HepG2 (cell line): ENCODE results near the gene OAF. TPM values are rescaled to one million over a fixed set of nuclear protein-coding genes. Genes with fewer than 3 reads are reported as not detected.
A peak's percentile ranks its signal among the peaks of the same experiment; 100 is the strongest.

Source experiments
- FOXK2 ChIP-seq: fragments of 450-650 bp; IDR thresholded peaks from 2 replicates; pipeline ENCODE4 v1.6.1; 2016
- GTF3A ChIP-seq: sonication (generic); formaldehyde crosslinking; conservative IDR thresholded peaks from 2 replicates; pipeline ENCODE4 v1.4.0; 2020; ENCODE audit warnings: mild to moderate bottlenecking, missing genetic modification reagents
- REPIN1 ChIP-seq: sonication (generic); formaldehyde crosslinking; IDR thresholded peaks from 2 replicates; pipeline ENCODE4 v1.8.0; 2022; ENCODE audit warnings: missing genetic modification reagents, low read depth, mild to moderate bottlenecking, borderline replicate concordance
- U2AF1 ChIP-seq: fragments of 200-400 bp; formaldehyde crosslinking; optimal IDR thresholded peaks from 2 replicates; pipeline ENCODE3; 2017; ENCODE audit warnings: mild to moderate bottlenecking, low read depth, low read length
- ZNF207 ChIP-seq: fragments of 450-650 bp; IDR thresholded peaks from 2 replicates; pipeline ENCODE4 v1.6.1; 2016; ENCODE audit warnings: antibody characterized with exemption, borderline replicate concordance
- ZNF296 ChIP-seq: sonication (generic); formaldehyde crosslinking; conservative IDR thresholded peaks from 2 replicates; pipeline ENCODE4 v1.5.0; 2020; ENCODE audit warnings: mild to moderate bottlenecking, missing genetic modification reagents
- ZNF788 ChIP-seq: sonication (generic); formaldehyde crosslinking; IDR thresholded peaks from 2 replicates; pipeline ENCODE4 v1.5.0; 2020; ENCODE audit warnings: mild to moderate bottlenecking, missing genetic modification reagents, borderline replicate concordance
- ZNF792 ChIP-seq: IDR thresholded peaks from 2 replicates; pipeline ENCODE4 v1.6.1; 2016
- ZNF816 ChIP-seq: sonication (generic); formaldehyde crosslinking; IDR thresholded peaks from 2 replicates; pipeline ENCODE4 v1.8.0; 2022; ENCODE audit warnings: missing genetic modification reagents, mild to moderate bottlenecking, borderline replicate concordance
- polyA plus RNA-seq, 8 experiments: library from polyadenylated mRNA; depleted of rRNA in 3 of 8; stranded (reverse) in 7 of 8; unstranded in 1 of 8; fragments of >200 nt; fragmentation: Illumina TruSeq in 4 of 8; extraction: Trizol in 4 of 8; gene quantifications; 2 replicates each; pipeline versions ENCODE4 v1.2.1 to v1.2.3, GENCODE V29; 2011 to 2016; ENCODE audit warnings: low read depth in 4 of 8, missing spikeins in 1 of 8, mixed read lengths in 1 of 8; ENCODE audit not compliant: insufficient read depth in 1 of 8
- total RNA-seq, 5 experiments: library from RNA; depleted of rRNA; stranded (reverse); fragments of >200 nt; fragmentation: Illumina TruSeq; extraction: Trizol; gene quantifications; 2 replicates each; pipeline ENCODE4 v1.2.3, GENCODE V29; 2016; ENCODE audit warnings: low read depth in 1 of 5
- TF ChIP-seq, protein P1 (sequence below): sonication (generic); formaldehyde crosslinking; IDR thresholded peaks from 2 replicates; pipeline ENCODE4 v1.4.0; 2020; ENCODE audit warnings: mild to moderate bottlenecking, missing genetic modification reagents
- TF ChIP-seq, protein P2 (sequence below): sonication (generic); formaldehyde crosslinking; IDR thresholded peaks from 2 replicates; pipeline ENCODE4 v1.4.0; 2020; ENCODE audit warnings: low read depth, mild to moderate bottlenecking, missing genetic modification reagents
- TF ChIP-seq, protein P3 (sequence below): sonication (generic); formaldehyde crosslinking; IDR thresholded peaks from 2 replicates; pipeline ENCODE4 v1.4.0; 2020; ENCODE audit warnings: missing genetic modification reagents
- TF ChIP-seq, protein P4 (sequence below): sonication (generic); formaldehyde crosslinking; IDR thresholded peaks from 2 replicates; pipeline ENCODE4 v1.9.0; 2022; ENCODE audit warnings: missing genetic modification reagents, mild to moderate bottlenecking, borderline replicate concordance
- TF ChIP-seq, protein P5 (sequence below): sonication (generic); formaldehyde crosslinking; IDR thresholded peaks from 2 replicates; pipeline ENCODE4 v1.4.0; 2020; ENCODE audit warnings: missing genetic modification reagents, borderline replicate concordance
- TF ChIP-seq, protein P6 (sequence below): IDR thresholded peaks from 2 replicates; pipeline ENCODE4 v1.6.1; 2016; ENCODE audit warnings: missing compliant biosample characterization, missing genetic modification reagents, borderline replicate concordance
- TF ChIP-seq, protein P7 (sequence below): sonication (generic); formaldehyde crosslinking; IDR thresholded peaks from 2 replicates; pipeline ENCODE4 v1.5.1; 2020; ENCODE audit warnings: missing genetic modification reagents, mild to moderate bottlenecking, borderline replicate concordance

Gene OAF
- total and polyA plus RNA-seq, 2 of the 13 experiments (the other 11 are each of a cell fraction or from before 2014, with no cell fraction given), result 63.7 to 94.6 TPM

DNA sequence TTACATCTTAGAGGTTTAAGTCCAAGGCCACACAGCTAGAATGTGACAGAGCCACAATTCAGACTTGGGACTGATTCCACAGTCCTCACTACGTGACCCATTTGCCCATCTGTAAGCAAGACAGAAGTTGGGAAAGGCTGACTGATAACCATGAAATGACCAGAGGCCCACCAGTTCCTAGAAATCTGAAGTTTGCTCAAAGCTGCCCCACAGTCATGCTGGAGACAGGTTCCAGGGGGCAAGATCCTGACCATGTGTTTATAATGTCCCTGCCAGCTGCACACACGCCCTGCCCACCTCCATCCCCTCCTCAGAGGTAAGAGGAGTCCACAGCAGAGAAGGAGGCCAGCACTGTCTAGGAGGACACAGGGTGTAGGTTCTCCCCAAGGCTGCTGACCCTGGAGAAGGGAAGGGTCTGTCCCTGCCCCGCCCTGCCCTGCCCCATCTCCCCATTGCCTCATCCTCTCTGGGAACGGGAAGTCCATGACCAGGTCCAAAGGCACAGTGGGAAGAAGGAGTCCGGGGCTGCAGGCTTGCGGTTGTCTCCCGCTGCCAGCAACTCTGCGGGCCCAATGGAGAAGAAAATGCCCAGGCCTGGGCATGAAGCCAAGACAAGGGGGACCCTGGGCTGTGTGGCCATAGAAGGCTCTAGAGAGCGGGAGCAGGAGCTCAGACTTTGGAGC is 11.9 kb upstream of the OAF start (continued):
- TF ChIP-seq, protein P1, sequence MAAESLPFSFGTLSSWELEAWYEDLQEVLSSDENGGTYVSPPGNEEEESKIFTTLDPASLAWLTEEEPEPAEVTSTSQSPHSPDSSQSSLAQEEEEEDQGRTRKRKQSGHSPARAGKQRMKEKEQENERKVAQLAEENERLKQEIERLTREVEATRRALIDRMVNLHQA (CRISPR knock-in tag), result no peak
- TF ChIP-seq GTF3A (CRISPR knock-in tag), result no peak
- no peak for TF ChIP-seq REPIN1 (CRISPR knock-in tag)
- TF ChIP-seq, protein P2, sequence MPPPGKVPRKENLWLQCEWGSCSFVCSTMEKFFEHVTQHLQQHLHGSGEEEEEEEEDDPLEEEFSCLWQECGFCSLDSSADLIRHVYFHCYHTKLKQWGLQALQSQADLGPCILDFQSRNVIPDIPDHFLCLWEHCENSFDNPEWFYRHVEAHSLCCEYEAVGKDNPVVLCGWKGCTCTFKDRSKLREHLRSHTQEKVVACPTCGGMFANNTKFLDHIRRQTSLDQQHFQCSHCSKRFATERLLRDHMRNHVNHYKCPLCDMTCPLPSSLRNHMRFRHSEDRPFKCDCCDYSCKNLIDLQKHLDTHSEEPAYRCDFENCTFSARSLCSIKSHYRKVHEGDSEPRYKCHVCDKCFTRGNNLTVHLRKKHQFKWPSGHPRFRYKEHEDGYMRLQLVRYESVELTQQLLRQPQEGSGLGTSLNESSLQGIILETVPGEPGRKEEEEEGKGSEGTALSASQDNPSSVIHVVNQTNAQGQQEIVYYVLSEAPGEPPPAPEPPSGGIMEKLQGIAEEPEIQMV, result no peak
- TF ChIP-seq, protein P3, sequence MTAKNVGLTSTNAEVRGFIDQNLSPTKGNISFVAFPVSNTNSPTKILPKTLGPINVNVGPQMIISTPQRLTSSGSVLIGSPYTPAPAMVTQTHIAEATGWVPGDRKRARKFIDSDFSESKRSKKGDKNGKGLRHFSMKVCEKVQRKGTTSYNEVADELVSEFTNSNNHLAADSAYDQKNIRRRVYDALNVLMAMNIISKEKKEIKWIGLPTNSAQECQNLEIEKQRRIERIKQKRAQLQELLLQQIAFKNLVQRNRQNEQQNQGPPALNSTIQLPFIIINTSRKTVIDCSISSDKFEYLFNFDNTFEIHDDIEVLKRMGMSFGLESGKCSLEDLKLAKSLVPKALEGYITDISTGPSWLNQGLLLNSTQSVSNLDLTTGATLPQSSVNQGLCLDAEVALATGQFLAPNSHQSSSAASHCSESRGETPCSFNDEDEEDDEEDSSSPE (CRISPR knock-in tag), result no peak; the same call in 1 of the 2 replicates
- TF ChIP-seq, protein P4, sequence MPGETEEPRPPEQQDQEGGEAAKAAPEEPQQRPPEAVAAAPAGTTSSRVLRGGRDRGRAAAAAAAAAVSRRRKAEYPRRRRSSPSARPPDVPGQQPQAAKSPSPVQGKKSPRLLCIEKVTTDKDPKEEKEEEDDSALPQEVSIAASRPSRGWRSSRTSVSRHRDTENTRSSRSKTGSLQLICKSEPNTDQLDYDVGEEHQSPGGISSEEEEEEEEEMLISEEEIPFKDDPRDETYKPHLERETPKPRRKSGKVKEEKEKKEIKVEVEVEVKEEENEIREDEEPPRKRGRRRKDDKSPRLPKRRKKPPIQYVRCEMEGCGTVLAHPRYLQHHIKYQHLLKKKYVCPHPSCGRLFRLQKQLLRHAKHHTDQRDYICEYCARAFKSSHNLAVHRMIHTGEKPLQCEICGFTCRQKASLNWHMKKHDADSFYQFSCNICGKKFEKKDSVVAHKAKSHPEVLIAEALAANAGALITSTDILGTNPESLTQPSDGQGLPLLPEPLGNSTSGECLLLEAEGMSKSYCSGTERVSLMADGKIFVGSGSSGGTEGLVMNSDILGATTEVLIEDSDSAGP, result peak; percentile 81
- TF ChIP-seq ZNF207, result no peak
- TF ChIP-seq, protein P5, sequence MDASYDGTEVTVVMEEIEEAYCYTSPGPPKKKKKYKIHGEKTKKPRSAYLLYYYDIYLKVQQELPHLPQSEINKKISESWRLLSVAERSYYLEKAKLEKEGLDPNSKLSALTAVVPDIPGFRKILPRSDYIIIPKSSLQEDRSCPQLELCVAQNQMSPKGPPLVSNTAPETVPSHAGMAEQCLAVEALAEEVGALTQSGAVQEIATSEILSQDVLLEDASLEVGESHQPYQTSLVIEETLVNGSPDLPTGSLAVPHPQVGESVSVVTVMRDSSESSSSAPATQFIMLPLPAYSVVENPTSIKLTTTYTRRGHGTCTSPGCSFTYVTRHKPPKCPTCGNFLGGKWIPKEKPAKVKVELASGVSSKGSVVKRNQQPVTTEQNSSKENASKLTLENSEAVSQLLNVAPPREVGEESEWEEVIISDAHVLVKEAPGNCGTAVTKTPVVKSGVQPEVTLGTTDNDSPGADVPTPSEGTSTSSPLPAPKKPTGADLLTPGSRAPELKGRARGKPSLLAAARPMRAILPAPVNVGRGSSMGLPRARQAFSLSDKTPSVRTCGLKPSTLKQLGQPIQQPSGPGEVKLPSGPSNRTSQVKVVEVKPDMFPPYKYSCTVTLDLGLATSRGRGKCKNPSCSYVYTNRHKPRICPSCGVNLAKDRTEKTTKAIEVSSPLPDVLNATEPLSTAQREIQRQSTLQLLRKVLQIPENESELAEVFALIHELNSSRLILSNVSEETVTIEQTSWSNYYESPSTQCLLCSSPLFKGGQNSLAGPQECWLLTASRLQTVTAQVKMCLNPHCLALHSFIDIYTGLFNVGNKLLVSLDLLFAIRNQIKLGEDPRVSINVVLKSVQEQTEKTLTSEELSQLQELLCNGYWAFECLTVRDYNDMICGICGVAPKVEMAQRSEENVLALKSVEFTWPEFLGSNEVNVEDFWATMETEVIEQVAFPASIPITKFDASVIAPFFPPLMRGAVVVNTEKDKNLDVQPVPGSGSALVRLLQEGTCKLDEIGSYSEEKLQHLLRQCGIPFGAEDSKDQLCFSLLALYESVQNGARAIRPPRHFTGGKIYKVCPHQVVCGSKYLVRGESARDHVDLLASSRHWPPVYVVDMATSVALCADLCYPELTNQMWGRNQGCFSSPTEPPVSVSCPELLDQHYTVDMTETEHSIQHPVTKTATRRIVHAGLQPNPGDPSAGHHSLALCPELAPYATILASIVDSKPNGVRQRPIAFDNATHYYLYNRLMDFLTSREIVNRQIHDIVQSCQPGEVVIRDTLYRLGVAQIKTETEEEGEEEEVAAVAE, result no peak
- TF ChIP-seq, protein P6, sequence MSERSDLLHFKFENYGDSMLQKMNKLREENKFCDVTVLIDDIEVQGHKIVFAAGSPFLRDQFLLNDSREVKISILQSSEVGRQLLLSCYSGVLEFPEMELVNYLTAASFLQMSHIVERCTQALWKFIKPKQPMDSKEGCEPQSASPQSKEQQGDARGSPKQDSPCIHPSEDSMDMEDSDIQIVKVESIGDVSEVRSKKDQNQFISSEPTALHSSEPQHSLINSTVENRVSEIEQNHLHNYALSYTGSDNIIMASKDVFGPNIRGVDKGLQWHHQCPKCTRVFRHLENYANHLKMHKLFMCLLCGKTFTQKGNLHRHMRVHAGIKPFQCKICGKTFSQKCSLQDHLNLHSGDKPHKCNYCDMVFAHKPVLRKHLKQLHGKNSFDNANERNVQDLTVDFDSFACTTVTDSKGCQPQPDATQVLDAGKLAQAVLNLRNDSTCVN (CRISPR knock-in tag), result no peak
- no peak for TF ChIP-seq U2AF1
- TF ChIP-seq ZNF788 (CRISPR knock-in tag), result no peak
- no peak for TF ChIP-seq FOXK2
- TF ChIP-seq, protein P7, sequence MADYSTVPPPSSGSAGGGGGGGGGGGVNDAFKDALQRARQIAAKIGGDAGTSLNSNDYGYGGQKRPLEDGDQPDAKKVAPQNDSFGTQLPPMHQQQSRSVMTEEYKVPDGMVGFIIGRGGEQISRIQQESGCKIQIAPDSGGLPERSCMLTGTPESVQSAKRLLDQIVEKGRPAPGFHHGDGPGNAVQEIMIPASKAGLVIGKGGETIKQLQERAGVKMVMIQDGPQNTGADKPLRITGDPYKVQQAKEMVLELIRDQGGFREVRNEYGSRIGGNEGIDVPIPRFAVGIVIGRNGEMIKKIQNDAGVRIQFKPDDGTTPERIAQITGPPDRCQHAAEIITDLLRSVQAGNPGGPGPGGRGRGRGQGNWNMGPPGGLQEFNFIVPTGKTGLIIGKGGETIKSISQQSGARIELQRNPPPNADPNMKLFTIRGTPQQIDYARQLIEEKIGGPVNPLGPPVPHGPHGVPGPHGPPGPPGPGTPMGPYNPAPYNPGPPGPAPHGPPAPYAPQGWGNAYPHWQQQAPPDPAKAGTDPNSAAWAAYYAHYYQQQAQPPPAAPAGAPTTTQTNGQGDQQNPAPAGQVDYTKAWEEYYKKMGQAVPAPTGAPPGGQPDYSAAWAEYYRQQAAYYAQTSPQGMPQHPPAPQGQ, result no peak
- TF ChIP-seq ZNF792 (CRISPR knock-in tag), result 0 out of 2 replicates have a peak, but pooled peaks have one; percentile 29
- no peak for TF ChIP-seq ZNF816 (CRISPR knock-in tag)
- TF ChIP-seq ZNF296 (CRISPR knock-in tag), result no peak
